GM21447 (cell line): ENCODE data around the gene MGRN1.

Experiments used
- ATAC-seq: cut with Tn5 transposase; IDR thresholded peaks from one replicate; pipeline ENCODE4 v1.9.1; 2021; ENCODE audit not compliant: unreplicated experiment

MGRN1 gene

DNA sequence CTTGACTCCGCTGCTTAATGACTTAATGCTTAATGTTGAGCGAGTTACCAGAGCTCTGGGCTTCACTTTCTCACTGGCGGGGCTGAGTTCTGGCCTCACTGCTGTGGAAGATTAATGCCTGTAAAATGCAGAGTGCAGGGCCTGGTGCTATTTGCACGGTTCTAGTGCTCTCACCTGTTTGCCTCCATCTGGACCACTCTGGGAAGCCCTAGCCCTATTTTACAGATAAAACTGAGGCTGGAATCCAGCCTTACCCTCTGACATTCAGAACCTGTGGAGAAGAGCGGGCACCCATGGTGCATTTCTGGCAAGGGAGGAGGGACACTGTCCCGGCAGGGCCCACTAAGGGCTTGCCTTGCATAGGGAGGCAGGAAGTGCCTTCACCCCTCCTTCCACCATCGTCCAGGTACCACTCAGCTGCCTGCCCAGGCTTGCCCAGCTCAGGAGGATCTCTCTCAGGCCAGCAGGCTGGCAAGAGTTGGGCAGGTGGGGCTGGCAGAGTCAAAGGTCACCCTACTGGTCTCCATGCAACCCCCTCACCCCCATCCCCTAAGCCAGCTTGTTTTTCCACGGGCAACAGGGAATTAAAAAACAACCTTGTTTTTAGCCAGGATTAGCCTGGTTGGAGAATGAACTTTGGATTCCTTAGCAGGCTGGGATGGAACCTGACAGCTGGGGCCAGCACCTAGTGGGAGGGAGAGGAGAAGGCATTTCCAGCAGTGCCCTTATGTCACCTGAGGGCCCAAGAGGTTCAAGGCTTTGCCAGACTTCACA lies 5.8 kb upstream of the MGRN1 start:
- no peak for ATAC-seq

DNA sequence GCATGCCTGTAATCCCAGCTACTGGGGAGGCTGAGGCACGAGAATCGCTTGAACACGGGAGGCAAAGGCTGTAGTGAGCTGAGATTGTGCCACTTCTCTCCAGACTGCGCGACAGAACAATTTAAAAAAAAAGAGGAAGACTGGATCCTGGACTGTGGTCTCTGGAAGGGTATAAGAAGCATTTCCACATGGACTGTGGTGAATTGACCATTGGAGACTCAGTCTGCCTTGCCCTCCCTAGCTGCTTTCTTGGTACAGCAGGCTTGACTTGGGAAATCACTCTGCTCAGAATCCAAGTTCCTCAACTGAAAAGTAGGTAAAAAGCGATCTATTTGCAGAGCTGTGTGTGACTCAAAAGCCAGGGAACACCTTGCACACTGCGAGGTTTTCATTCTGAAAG lies 1.0 kb upstream of the MGRN1 start:
- no peak for ATAC-seq

DNA sequence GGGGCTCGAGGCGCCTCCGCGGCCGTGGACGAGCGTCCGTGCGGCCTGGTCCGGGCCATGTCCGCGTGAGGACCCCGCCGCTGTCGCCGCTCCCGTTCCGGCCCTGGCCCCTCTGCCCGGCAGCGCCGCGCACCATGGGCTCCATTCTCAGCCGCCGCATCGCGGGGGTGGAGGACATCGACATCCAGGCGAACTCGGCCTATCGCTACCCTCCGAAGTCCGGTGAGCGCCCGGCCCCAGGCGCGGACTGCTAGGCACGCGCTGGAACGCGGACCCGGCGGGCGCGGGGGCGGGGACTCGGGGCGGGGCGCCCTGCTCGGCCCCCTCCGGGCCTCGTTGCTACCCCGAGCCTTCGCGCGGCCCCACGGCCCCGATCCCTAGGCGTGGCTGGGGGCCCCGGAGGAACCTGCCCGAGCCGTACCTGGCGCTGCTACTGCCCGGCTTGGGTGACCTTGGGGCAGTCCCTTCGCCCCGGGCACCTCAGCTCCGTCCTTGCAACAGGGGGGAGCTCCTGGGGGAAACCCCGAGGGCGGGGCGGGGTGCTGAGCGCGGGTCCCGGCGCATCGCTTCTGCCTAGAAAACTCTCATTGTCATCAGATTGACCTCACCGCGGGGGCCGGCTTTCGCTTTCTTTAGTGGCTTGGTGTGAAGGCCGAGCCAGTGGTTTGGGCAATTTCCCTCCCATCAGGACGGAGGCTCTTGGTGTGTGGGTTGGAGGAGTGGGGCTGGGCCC lies 367 bp downstream of the MGRN1 start:
- peak; percentile 57 for ATAC-seq

DNA sequence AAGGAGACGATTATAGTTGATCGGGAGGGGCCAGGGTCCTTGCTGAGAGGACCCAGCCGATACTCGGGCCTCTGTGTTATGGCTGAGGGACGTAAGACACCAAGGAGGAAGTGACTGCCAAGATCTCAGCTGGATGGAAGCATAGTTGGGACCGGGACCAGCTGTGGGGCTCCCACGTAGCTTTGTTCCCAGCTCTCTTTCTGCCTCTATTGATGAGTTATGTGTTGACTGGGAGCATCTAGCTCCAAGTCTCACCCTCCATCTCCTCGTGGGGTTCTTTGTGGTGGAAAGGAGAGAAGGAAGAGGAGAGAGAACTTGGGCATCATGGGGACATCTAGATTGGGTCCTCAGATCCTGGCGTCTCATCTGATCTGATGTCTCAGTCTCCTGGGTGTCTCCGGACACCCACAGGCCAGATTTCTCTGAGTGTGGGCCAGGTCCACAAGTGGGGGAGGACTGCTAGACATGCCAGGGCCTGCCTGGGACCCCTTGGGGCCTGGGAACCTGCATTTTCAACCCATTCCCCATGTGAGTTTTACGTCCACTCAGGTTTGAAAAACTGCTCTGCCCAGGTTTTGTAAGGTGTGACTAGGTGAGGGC lies 1.0 kb downstream of the MGRN1 start:
- no peak for ATAC-seq

DNA sequence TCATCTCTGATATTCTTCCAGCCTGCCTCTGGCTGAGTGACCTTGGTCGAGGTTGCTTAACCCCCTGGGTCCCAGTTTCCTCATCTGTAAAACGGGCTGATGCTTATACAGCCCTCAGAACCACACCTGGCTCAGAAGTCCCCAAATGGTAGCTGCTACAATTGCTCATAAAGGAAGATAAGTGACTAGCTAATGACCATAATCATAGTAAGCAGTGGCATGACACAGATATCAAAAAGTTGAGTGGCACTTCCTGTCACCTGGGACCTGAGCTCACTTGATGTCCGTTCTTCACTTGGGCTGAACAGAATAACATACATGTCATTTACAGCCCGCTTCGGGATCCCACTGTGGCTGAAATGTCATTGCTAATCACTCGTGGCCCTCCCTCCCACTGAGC lies 1.8 kb downstream of the MGRN1 start:
- no peak for ATAC-seq

DNA sequence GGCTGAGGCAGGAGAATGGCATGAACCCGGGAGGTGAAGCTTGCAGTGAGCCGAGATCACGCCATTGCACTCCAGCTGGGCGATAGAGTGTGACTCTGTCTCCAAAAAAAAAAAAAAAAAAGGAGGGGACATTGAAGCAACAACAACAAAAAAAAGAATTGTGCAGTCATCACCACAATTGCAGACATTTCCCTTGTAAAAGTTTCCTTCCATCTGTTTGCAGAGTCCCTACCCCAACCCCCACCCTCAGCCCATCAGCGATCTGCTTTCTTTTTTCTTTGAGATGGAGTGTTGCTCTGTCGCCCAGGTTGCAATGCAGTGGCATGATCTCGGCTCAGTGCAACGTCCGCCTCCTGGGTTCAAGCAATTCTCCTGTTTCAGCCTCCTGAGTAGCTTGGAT lies 3.7 kb downstream of the MGRN1 start:
- no peak for ATAC-seq

DNA sequence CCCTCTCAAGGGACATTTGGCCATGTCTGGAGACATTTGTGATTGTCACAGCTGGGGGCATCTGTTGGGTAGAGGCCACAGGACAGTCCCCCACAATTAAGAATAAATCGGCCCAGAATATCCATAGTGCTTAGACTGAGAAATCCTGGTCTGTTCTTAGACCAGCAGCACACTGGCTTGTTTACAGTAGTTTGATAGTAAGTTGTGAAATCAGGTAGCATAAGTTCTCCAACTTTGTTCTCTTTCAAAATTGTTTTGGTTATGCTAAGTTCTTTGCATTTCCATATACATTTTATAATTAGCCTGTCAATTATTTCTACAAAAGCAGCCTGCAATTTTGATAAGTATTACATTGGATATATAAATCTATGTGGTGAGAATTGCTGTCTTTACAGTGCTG lies 6.8 kb downstream of the MGRN1 start:
- ATAC-seq: no peak

DNA sequence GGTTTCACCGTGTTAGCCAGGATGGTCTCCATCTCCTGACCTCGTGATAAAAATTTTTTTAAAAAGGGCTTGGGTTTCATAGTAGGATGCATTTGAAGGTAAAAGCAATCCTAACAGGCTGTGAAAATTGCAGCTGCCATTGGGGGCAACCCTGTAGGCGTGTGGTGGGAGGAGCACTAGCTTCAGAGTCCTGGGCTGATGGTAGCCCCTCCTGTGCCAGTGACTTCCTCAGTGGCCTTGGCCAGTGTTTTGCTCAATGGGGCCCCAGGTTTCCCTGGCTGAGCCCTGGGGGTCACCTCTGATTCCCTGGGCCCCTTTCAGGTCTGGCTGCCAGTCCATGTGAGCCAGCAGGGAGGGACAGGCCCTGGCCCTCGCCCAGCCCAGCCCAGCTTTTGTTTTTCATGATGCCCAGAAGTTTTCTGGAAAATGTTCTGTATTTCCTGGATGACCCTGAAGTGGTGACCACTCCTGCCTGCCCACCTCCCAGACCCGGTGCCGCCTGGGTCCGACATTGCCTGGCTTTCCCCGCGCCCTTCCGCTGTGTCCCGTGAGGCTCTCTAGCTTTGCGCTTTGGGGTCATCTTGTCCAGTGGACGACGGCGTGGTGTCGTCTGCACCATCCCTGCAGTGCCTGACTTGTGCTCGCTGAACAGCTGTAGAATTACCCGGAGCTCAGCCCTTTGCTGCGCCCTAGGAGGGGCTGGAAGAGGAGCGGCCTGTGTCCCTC lies 9.4 kb downstream of the MGRN1 start:
- ATAC-seq: no peak

DNA sequence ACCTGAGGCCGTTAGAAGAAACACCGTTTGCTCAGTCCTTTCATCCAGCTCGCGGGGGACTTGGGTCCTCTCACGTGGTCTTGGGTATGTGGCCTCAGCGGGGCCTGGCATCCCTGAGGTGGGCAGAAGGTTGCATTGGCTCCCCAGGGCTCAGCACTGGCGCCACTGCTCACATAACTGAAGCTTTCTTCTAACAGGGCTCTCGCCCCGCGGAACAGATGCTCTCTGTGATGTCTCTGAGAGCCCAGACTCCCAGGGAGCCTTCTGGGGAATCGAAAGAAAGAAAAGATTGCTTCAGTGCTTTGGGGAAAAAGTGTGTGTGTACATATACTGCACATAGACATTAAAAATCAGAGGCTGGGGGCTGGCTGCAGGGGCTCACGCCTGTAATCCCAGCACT lies 10.1 kb downstream of the MGRN1 start:
- ATAC-seq: no peak

DNA sequence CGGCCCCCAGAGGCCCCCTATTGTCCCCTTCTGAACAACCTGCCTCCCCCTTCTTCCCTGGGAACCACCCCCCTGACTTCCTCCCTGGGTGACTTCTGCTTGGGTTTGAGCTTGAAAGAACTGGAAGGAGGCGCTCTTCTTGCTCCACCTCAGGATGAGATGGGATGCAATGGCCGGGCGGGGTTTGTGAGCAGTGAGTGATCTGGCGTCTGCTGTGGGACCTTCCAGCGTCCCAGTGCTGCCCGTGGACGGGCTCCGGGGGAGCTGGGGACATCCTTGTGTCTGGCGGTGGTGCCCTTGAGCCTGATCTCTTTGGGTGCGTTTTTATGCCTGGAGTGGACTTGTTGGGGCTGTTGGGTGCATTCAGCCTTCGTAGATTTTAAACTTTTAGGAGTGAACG lies 11.6 kb downstream of the MGRN1 start:
- no peak for ATAC-seq

DNA sequence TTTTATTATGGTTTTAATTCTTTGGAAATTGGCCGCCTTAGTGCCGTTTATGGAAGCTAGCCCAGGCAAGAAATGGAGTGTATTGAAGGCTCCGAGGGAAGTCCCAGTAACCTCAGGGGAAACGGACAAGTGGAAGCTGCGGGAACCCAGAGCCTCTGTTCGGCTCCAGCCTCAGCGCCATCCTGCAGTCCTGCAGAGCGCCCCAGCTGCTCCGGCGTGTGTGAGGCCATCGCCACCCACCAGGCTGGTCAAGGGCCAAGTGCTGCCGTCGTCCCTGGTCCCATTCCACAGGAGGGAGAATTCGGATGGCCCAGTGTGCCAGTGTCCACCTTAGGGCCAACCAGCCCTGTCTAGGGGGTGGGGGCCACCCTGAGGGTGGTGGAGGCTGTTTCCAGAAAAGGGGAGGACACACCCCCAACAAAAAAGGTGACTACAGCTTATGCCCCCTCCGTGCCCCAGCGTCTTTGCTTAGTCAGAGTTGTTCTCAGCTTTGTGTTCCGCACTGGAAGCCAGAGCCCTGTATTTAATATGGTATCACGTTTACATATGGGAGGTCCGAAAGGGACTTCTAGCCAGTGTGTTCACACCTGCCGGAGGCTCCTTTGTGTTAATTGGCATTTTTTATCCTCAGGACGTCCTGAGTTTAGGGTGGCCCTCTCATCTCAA lies 13.0 kb downstream of the MGRN1 start:
- no peak for ATAC-seq

DNA sequence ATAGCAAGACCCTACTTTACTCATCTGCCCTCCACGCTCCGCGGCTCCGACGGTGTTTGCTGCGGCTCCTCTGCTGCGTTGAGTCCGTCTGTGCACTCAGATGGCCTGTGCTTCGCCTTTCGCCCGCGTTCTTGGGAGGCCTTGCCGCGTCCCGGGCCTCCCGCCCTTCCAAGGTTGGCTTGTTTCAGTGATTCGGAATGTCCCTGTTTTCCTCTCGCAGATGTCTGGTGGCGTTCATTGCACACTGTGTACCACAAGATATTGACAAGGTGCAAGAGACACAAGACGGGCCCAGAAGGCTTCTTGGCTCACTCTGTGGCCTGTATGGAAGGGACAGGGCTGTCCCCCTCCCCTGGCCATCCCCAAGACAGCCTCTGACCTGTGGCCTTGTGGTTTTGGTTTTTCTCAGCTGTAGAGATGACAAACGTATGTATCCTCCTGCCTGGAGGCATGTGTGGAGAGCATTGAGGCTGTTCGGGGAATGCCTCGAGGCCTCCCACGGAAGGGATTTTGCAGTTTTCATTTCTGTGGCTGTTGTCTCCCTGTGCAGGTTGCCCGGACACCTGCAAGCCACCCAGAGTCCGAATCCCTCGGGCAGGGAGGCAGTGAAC lies 15.4 kb downstream of the MGRN1 start:
- ATAC-seq: no peak

DNA sequence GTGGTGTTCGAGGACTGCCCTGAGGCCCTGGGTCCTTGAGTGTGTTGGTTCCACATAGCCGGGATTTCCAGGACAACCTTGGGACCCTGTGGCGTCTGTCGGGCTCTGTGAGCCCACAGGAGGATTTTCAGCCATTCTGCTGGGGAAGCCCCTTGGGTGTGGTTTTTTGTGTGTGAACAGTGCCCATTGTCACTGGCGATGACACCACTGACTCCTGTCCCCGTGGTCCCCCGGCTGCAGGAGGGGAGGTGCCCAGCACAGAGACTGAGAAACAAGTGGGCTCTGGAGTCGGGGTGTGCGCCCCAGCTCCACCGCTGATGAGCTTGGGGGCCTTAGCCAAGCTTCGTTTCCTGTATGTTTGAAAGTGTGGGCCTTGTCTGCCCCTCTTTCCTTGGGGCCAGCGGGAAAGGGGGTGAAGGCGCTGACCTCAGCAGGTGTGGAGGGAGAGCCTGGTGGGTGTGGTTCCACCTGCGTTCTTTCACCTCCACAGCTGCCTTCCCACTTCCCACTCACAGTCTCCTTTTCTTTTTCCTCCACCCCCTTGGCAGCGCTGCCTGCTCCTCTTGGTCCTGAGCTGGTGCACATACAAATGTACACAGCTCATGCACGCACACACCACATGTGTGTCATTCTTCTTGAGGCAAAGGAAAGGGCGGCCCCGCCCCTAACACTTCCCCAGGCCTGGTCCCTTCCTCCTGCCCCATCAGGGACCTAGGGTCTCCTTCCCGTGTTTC lies 16.1 kb downstream of the MGRN1 start:
- no peak for ATAC-seq

DNA sequence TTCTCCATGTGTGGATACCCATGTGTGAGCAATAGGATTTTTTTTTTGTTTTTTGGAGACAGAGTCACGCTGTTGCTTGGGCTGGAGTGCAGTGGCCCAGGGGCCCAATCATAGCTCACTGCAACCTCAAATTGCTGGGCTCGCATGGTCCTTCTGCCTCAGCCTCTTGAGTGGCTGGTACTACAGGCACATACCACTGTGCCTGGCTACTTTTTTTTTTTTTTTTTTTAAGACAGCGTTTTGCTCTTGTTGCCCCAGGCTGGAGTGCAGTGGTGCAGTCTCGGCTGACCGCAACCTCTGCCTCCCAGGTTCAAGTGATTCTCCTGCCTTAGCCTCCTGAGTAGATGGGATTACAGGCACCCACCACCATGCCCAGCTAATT lies 16.7 kb downstream of the MGRN1 start:
- no peak for ATAC-seq

DNA sequence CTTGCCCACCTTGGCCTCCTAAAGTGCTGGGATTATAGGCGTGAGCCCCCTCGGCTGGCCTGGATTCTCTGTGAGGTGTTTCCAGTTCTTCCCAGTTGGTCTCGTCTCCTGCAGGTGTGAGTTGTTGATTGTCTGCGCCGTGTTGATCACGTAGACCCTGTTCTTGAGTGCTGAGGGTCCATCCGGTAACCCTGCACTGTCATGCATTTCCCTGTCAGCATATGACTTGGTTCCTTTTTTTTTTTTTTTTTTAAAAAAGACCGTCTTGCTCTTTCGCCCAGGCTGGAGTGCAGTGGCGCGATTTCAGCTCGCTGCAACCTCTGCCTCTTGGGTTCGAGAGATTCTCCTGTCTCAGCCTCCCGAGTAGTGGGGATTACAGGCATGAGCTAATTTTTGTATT lies 17.3 kb downstream of the MGRN1 start:
- ATAC-seq: no peak

DNA sequence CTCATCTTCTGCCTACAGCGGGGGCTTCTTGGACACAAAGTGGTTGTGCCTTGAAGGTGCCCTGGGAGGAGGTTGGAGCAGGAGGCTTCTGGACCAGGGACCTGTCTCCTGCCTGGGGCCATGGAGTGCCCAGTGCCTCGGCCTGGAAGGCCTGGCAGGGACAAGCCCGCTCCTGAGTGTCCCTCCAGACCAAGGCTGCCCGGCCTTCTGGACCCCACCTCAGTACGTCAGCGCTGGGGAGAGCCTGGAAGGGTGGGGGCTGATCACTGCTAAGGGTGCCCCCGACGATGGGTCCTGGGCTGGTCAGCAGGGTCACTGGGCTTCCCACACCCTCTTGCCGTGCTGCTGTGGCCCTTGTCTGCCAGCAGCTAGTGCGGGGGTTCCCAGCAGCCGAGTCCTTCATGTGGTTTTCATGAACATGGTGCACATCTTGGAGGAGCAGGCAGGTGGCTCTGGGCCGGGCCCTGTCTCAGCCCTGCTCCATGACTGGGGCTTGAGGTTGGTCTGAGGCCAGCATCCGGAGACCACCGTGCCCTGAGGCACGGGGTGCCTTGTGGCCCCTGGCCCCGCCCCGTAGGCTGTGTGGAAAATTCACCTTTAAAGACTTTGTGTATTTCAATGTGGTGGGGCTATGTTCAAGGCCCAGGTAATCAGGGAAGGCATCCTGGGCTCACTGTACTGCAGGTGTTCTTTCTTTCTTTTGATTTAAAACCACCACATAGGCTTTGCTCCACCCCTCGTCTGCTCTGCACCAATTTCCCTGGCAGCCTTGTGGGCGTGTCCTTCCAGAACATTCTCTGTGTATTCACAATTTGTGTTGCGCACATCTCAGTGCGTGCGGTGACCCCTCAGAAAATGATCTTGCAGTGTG lies 22.4 kb downstream of the MGRN1 start:
- no peak for ATAC-seq

DNA sequence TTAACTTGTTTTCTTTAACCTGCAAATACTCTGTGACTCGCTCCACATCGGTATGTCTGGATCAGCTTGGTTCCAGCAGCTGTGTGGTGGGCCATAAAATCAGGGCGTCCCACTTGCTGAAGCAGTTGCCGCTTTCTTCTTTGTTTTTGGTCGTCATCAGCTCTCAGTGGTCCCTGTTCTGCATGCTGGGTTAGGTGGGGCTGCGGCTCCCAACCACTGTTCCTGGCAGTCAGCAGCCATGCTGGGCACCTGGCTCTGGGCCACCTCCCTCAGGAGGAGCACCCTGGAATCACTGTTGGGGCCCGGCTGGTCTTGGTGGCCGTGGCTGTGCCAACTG lies 23.0 kb downstream of the MGRN1 start:
- no peak for ATAC-seq

DNA sequence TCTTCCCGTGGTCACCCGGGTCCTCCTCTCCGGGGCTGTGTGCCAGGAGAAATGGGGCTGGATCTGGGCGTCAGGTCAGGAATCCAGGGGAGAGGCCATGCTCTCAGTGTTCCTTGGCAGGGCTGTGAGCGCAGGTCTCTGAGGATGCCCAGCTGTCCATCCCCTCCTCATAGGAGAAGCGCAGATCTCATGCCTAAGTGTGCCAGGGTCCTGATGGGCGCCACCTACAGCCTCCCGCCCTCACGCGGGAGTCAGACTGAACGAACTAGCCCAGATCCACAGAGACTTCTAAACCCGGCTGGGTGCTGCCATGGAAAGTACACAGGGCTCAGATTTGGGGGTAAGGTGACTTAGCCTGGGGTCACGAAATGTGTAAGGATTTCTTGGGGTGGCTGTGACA lies 24.3 kb downstream of the MGRN1 start:
- ATAC-seq: no peak

DNA sequence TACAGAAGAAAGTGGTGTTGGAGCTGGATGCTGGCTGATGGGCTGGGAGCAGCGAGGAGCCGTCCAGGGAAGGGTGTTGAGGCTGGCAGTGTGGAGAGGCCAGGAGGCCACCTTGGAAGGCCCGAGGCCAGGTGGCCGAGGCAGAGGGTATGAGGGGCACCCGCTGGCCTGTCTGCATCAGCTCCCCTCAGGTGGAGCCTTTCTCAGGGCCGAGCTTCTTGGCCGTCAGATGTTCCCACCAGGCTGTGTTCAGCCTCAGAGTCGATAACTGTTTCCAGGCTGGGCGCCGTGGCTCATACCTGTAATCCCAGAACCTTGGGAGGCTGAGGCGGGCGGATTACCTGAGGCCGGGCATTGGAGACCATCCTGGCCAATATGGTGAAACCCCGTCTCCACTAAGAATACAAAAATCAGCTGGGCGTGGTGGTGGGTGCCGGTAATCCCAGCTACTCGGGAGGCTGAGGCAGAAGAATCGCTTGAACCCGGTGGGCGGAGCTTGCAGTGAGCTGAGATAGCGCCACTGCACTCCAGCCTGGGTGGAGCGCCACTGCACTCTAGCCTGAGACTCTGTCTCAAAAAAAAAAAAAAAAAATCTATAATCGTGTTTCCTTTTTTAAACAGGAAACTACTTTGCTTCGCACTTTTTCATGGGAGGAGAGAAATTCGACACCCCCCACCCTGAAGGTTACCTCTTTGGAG lies 25.3 kb downstream of the MGRN1 start:
- ATAC-seq: no peak
